DMS114 treated with DMSO at 0.1 percent for 48 hours (cell line): ENCODE measurements around the gene ATP6V1G2.
"Not testable (repeated sequence)": the region's sequence is repeated elsewhere in the genome, so short reads cannot be mapped to it uniquely, and the experiment has no call there.

Experiments
- DNase-seq: peaks from one replicate; lab custom pipeline; 2025; ENCODE audit not compliant: unreplicated experiment; lab: John Stamatoyannopoulos, UW

The ATP6V1G2 gene

GRCh38 chr6:31529329-31530150 lies 16.9 kb downstream of the ATP6V1G2 start:
- no peak for DNase-seq

GRCh38 chr6:31528821-31529328 lies 17.5 kb downstream of the ATP6V1G2 start, which contains the start of gene MCCD1:
Gene MCCD1, plus strand, starts transcription at chr6:31528962. Its CDS starts 53 bp downstream, at chr6:31529015.
- DNase-seq, result no peak

DNA sequence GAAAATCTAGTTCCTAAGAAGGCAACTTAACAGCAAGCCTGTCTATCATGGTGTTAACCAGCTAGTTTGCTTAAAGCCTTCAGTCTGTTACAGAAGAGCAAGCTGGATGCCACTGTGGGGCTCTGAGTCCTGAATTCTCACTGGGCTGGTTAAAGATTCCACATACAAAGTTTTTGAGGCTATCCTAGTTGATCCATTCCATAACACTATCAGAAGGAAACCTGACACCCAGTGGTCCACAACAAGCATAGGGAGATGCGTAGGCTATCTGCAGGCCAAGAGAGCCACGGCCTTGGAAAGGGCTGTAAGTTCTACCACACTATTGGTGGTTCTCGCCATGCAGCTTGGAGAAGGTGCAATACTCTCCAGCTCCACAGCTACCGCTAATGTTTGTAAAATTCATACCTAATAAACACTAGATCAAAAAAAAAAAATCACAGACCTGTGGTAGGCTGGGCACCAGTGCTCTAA lies 18.1 kb downstream of the ATP6V1G2 start:
- DNase-seq, result peak; percentile 38

- no peak for DNase-seq
Measured at GRCh38 chr6:31525932-31526591, 20.3 kb downstream of the ATP6V1G2 start.

DNA sequence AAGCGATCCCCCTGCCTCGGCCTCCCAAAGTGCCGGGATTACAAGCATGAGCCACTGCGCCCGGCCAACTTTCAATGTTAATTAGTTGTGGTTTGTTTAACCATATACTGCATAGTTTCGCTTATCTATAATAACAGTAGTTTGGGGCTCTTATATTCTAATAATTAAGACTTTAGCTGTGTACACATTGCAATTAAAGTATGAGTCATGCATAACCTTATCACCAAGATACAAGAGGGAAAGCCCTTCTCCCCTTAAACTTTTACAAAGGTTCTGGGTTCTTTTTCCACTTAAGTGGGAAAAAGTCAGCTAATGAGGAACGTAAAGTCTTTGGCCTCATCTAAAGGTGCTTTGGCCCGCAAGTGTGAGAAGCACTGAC lies 20.9 kb downstream of the ATP6V1G2 start:
- no peak for DNase-seq

- DNase-seq, result no peak
Measured at GRCh38 chr6:31521835-31522234, 24.6 kb downstream of the ATP6V1G2 start.

- no peak for DNase-seq
Measured at GRCh38 chr6:31513456-31514165, 32.8 kb downstream of the ATP6V1G2 start.

DNA sequence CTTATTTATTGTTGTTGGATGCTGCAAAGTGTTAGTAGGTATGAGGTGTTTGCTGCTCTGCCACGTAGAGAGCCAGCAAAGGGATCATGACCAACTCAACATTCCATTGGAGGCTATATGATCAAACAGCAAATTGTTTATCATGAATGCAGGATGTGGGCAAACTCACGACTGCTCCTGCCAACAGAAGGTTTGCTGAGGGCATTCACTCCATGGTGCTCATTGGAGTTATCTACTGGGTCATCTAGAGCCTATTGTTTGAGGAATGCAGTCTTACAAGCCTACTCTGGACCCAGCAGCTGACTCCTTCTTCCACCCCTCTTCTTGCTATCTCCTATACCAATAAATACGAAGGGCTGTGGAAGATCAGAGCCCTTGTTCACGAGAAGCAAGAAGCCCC lies 36.4 kb downstream of the ATP6V1G2 start:
- DNase-seq, result no peak

DNA sequence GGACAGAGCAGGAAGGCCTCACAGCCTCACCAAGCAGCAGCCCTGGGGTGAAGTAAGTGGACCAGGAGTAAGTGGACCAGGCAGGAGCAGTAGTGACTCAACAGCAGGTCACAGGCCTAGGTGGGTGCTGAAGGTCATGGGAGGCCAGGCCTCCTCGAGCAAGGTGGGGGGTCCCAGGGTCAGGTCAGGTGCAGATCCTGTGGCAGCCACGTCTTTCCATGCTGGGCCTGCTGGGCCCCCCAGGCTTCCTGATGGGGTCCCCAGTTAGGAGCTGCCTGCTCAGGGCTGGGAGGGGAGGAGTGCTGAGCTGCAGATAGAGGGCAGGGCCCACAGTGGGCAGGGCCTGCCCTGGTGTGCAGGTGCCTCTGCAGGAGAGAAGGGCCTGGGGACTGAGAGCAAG lies 37.4 kb downstream of the ATP6V1G2 start:
- DNase-seq, result not testable (repeated sequence)

DNA sequence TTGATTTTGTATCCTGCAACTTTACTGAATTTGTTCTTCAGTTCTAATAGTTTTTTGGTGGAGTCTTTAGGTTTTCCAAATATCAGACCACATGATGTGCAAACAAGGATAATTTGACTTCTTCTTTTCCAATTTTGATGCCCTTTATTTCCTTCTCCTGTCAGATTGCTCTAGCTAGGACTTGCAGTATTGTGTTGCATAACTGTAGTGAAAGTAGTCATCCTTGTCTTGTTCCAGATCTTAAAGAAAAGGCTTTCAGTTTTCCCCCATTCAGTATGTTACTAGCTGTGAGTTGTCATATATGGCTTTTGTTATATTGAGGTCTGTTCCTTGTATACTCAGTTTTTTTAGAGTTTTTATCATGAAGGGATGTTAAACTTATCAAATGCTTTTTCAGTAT lies 43.8 kb downstream of the ATP6V1G2 start:
- no peak for DNase-seq

GRCh38 chr6:31499648-31500047 lies 46.8 kb downstream of the ATP6V1G2 start:
- DNase-seq, result not testable (repeated sequence)

- no peak for DNase-seq
Measured at GRCh38 chr6:31498748-31499147, 47.7 kb downstream of the ATP6V1G2 start.

GRCh38 chr6:31497531-31498476 lies 48.6 kb downstream of the ATP6V1G2 start, which contains the start of gene MICB:
Gene MICB, plus strand, starts transcription at chr6:31498145. Its CDS starts 49 bp downstream, at chr6:31498194.
- peak; percentile 95 for DNase-seq

DNA sequence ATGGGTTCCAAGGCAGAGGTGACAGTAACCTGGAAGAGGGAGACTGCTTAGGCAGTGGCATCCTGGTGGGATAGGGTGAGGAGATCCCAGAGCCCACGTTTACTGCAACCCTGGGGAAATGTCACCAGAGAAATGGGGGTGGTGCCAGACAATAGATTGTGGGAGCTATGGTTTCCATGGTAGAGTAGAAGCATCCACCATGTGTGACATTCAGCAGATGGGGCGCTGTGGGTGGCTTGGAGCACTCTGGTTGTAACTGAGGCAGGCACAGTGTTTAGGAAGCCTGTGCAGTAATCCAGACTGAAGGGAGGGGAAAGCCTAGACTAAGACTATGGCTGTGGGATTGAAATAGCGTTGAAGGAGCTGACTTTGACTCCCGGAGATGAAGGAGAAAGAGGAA lies 49.6 kb downstream of the ATP6V1G2 start:
- not testable (repeated sequence) for DNase-seq

- no peak for DNase-seq
Measured at GRCh38 chr6:31495580-31495979, 50.8 kb downstream of the ATP6V1G2 start.
